ENCODE data around the gene AREG. TPM values are rescaled to one million over a fixed set of nuclear protein-coding genes. Genes with fewer than 3 reads are reported as not detected.

The AREG gene
- total RNA-seq, 1 donor from 2014 or later, result 197 TPM

- DNase-seq (ENCODE audit: low read depth) (no peak), FAIRE-seq (no peak)
- H3K36me3 ChIP-seq (ENCODE audit: control insufficient read depth, insufficient read depth, low read length), result no peaks in the 10 kb centered on the region
- H3K27me3 ChIP-seq (ENCODE audit: control insufficient read depth, insufficient read depth, low read length), result no peaks in the 10 kb centered on the region
- TF ChIP-seq CTCF (IDR thresholded peaks at IDR 0.05; ENCODE audit: insufficient read depth, low read length, severe bottlenecking), result no peak
- no peak overlapping the region for H3K4me3 ChIP-seq (ENCODE audit: low read depth, low read length)
These were observed 20.8 kb upstream of the AREG start for GRCh38 chr4:74424111-74424510.

DNA sequence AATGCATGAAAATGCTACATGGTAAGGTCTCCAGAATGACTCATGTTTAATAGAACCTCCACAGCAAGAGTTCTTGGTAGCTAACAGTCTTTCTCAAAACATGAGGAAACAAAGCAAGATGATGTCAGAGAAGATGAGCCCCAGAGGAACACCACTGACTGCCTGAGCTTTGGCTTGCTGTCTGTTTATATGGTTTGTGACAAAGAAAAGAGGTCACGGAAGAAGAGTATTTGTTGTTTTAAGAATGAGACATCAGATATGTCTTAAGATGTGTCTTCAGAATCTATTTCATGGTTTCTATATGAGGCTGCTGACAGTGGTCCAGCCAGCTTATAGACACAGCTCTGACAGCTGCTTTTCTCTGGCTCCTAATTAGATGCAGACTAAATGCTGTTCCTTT, 18.8 kb upstream of the AREG start:
- Histone ChIP-seq H3K27me3 (ENCODE audit: control insufficient read depth, insufficient read depth, low read length) (no peaks in the 10 kb centered on the region), H3K36me3 (ENCODE audit: control insufficient read depth, insufficient read depth, low read length) (no peaks in the 10 kb centered on the region), H3K4me3 (ENCODE audit: low read depth, low read length) (no peak overlapping the region)
- FAIRE-seq, result no peak
- peak; percentile 61 for DNase-seq (ENCODE audit: low read depth)
- no peak for TF ChIP-seq CTCF (IDR thresholded peaks at IDR 0.05; ENCODE audit: insufficient read depth, low read length, severe bottlenecking)

DNA sequence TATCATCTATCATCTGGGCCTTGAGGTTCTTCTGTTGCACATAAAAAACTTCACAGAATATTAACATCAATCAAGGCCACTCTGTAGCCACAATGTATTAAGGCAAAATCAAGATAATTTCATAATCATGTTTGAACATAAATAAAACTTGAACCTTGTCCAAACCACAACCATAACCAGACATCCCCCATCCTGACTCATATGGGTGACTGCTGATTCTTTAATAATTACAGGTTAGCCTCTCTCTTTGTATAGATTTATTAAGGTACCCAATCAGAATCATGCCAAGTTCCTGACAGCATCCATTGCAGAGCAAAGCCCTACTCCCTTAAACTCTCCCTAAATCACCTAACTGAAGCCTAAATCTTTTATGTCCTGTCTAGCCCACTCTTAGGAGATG, 16.7 kb upstream of the AREG start:
- no peak for TF ChIP-seq CTCF (IDR thresholded peaks at IDR 0.05; ENCODE audit: insufficient read depth, low read length, severe bottlenecking)
- Histone ChIP-seq H3K27me3 (ENCODE audit: control insufficient read depth, insufficient read depth, low read length) (no peaks in the 10 kb centered on the region), H3K4me3 (ENCODE audit: low read depth, low read length) (no peak overlapping the region), H3K36me3 (ENCODE audit: control insufficient read depth, insufficient read depth, low read length) (no peaks in the 10 kb centered on the region)
- DNase-seq (ENCODE audit: low read depth), result peak; percentile 93
- FAIRE-seq, result no peak

DNA sequence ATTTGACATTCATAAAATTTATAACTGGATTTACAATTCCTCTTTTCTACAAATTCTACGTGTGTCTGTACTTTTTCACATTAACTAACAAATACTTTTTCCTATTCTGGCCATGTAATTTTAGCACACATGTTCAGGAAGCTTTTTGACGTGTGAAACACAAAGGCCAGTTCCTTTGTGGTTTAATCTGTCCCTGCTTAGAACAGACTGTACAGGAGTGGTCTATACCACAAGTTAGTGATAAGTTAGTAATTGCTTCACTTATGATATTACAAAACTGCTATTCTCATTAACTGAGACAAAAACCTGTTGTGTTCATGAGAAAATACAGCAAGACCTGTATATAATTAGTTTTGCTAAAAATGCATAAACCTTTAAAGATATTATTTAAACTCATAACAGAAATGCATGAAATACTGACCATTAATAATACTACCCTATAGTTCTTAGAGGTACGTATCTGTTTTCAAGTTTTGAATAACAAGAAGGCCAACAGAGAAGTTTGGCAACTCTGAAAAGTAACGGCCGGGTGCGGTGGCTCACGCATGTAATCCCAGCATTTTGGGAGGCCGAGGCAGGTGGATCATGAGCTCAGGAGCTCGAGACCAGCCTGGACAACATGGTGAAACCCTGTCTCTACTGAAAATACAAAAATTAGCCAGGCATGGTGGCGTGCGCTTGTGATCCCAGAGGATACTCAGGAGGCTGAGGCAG, 13.7 kb upstream of the AREG start:
- Histone ChIP-seq H3K27me3 (ENCODE audit: control insufficient read depth, insufficient read depth, low read length) (no peaks in the 10 kb centered on the region), H3K4me3 (ENCODE audit: low read depth, low read length) (no peak overlapping the region), H3K36me3 (ENCODE audit: control insufficient read depth, insufficient read depth, low read length) (no peaks in the 10 kb centered on the region)
- TF ChIP-seq CTCF (IDR thresholded peaks at IDR 0.05; ENCODE audit: insufficient read depth, low read length, severe bottlenecking), result no peak
- DNase-seq (ENCODE audit: low read depth) (peak; percentile 50), FAIRE-seq (no peak)

- Histone ChIP-seq H3K36me3 (ENCODE audit: control insufficient read depth, insufficient read depth, low read length) (no peaks in the 10 kb centered on the region), H3K27me3 (ENCODE audit: control insufficient read depth, insufficient read depth, low read length) (no peaks in the 10 kb centered on the region), H3K4me3 (ENCODE audit: low read depth, low read length) (no peak overlapping the region)
- TF ChIP-seq CTCF (IDR thresholded peaks at IDR 0.05; ENCODE audit: insufficient read depth, low read length, severe bottlenecking), result no peak
- DNase-seq (ENCODE audit: low read depth) (no peak), FAIRE-seq (no peak)
These were observed 11.9 kb upstream of the AREG start for GRCh38 chr4:74433043-74433442.
